Ovary (tissue), 9 donors: ENCODE data around the gene LRRC26. TPM values are rescaled to one million over a fixed set of nuclear protein-coding genes. Genes with fewer than 3 reads are reported as not detected.

ENCODE experiments used
- DNase-seq, 5 donors: peaks; one replicate each; pipeline ENCODE4 v3.0.0-alpha.2; 2019 to 2020
- H3K27ac ChIP-seq, 2 donors: fragments of 200-600 bp; one replicate each; pipeline versions ENCODE4 v1.5.1 to v1.8.0; 2019 to 2022
- H3K27me3 ChIP-seq: fragments of 200-600 bp; one replicate; pipeline ENCODE4 v1.8.0; 2022
- H3K36me3 ChIP-seq: fragments of 200-600 bp; sonication (generic); one replicate; pipeline ENCODE4 v1.5.1; 2019
- H3K4me1 ChIP-seq: one replicate; pipeline ENCODE4 v1.8.1; 2013; ENCODE audit warnings: mild to moderate bottlenecking, moderate library complexity; ENCODE audit not compliant: insufficient read depth
- H3K4me3 ChIP-seq: fragments of 200-600 bp; sonication (generic); one replicate; pipeline ENCODE4 v1.5.1; 2017
- H3K9me3 ChIP-seq, 2 donors: fragments of 200-600 bp in 1 of 2; sonication (generic) in 1 of 2; one replicate each; pipeline versions ENCODE4 v1.5.1 to v1.8.1; 2013 to 2019; ENCODE audit warnings: mild to moderate bottlenecking in 1 of 2, moderate library complexity in 1 of 2
- CTCF ChIP-seq, 3 donors: fragments of 450-650 bp in 2 of 3; fragments of 200-600 bp in 1 of 3; IDR thresholded peaks; one replicate each; pipeline versions ENCODE4 v1.5.1 to v1.8.0; 2016 to 2022; ENCODE audit warnings: antibody characterized with exemption in 3 of 3, mild to moderate bottlenecking in 1 of 3
- EP300 ChIP-seq: sonication (generic); formaldehyde crosslinking; IDR thresholded peaks from one replicate; pipeline ENCODE4 v1.6.1; 2017; ENCODE audit warnings: antibody characterized with exemption
- POLR2A ChIP-seq: fragments of 450-650 bp; IDR thresholded peaks from one replicate; pipeline ENCODE4 v1.6.1; 2017; ENCODE audit warnings: antibody characterized with exemption, mild to moderate bottlenecking, moderate library complexity
- WGBS, 3 donors: extraction: QIAGEN DNeasy Blood & Tissue Kit in 1 of 3; methylation state at CpG; one replicate each; pipeline versions ENCODE4 v1.1.5 to v1.1.7; 2013 to 2017; 5-methylcytosine and 5-hydroxymethylcytosine counted together
- intact Hi-C, 4 donors: fragments of 100-400 bp; cut with DNase I; formaldehyde crosslinking; loops; one replicate each; pipeline versions ENCODE4 v1.11.0 to v1.15.1; 2022 to 2023
- polyA plus RNA-seq, 2 donors: library from polyadenylated mRNA; stranded (reverse); fragments of 200-250 nt in 1 of 2; fragments of 350-450 nt in 1 of 2; fragmentation: Illumina TruSeq in 1 of 2; extraction: RNeasy Lipid Tissue Mini Kit (QIAGEN cat#74804) in 1 of 2; gene quantifications; one replicate each; pipeline ENCODE4 v1.2.3, GENCODE V29; 2013 to 2014
- total RNA-seq, 7 donors: library from RNA; depleted of rRNA in 2 of 7; stranded (reverse); fragments of >200 nt in 2 of 7; fragmentation: NEBNext Ultra II Directional in 3 of 7; extraction: Animal tissue kit (Norgen Biotek cat#: 25700) in 3 of 7; gene quantifications; one replicate each; pipeline versions ENCODE4 v1.1.0 to v1.2.4, GENCODE V29; 2016 to 2023
- donor health status: DM: no; HTN: no; CAD: no; lungs with moderate emphysema.
- donor health status: DM: no; HTN: no; CAD: no.
- donor health status: Bipolar disorder and iron deficiency.
- donor health status: DM: yes; HTN: yes; CAD: no.
- donor health status: DM: no; HTN: no; CAD: no.
- donor health status: DM: yes; HTN: yes; CAD: no.

Gene LRRC26
- total and polyA plus RNA-seq, 9 donors, result 0.23 to 3.0 TPM; not detected in 7

DNA sequence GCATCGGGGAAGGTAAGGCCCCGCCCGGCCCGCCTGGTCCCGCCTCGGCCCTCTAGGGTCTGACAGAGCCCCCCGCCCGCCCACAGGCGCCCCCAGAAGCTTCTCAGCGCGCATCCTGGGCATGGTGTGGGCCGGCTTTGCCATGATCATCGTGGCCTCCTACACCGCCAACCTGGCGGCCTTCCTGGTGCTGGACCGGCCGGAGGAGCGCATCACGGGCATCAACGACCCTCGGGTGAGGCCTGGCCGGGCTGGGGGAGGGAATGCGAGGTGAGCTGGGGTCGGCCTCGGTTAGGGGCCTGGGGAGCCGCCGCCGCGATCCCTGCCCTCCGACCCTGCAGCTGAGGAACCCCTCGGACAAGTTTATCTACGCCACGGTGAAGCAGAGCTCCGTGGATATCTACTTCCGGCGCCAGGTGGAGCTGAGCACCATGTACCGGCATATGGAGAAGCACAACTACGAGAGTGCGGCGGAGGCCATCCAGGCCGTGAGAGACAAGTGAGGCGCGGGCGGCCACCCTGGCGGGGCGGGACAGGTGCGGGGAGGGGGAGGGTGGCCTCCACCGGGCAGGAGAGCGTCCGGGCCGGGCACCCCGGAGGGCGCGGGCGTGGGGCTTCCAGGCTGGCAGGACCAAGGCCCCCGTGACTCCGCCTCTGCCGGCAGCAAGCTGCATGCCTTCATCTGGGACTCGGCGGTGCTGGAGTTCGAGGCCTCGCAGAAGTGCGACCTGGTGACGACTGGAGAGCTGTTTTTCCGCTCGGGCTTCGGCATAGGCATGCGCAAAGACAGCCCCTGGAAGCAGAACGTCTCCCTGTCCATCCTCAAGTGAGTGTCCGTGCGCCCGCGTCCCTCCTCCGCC, 7.1 kb downstream of the LRRC26 start:
- Histone ChIP-seq H3K4me1 (peaks cover 2% of the 10 kb centered on the region), H3K9me3 (no peaks in the 10 kb centered on the region), H3K27ac (no peak overlapping the region), H3K36me3 (no peaks in the 10 kb centered on the region), H3K27me3 (peaks cover 25% of the 10 kb centered on the region), H3K4me3 (no peak overlapping the region)
- TF ChIP-seq EP300 (no peak), CTCF (IDR thresholded peaks at IDR 0.05) (no peak), POLR2A (no peak)
- DNase-seq, result no peak
- intact Hi-C loops, result no loop called here
- WGBS, 3 donors, result 2 to 8% (median 3%) methylated on average over 61 to 74 of the region's 74 CpGs

DNA sequence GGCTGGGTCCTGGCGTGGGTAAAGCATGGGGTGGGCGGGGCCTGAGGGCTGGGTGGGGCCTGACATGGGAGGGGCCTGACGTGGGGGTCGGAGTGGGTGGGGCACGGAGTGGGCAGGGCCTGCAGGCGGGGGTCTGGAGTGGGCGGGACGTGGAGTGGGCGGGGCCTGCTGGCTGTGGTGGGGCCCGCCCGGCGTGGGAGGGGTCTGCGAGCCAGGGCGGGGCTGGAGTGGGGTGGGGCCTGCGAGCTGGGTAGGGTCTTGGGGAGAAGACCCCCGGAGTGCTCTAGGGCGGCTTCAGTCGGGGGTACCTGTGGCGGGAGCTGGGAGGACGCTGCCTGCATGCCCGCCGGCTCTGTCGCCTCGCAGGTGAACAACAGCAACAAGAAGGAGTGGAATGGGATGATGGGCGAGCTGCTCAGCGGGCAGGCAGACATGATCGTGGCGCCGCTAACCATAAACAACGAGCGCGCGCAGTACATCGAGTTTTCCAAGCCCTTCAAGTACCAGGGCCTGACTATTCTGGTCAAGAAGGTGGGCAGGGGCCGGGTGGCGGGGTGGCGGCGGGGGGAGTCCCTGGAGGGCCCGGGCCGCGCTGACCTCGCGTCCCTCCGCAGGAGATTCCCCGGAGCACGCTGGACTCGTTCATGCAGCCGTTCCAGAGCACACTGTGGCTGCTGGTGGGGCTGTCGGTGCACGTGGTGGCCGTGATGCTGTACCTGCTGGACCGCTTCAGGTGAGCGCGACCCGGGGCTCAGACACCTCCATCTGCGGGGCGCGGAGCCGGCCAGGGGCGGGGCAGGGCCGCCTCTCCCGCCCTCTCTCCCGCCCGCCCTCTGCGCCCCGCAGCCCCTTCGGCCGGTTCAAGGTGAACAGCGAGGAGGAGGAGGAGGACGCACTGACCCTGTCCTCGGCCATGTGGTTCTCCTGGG, 8.0 kb downstream of the LRRC26 start:
- Histone ChIP-seq H3K4me1 (peaks cover 2% of the 10 kb centered on the region), H3K9me3 (no peaks in the 10 kb centered on the region), H3K36me3 (no peaks in the 10 kb centered on the region), H3K27me3 (peaks cover 20% of the 10 kb centered on the region), H3K4me3 (no peak overlapping the region), H3K27ac (no peak overlapping the region)
- no peak for TF ChIP-seq POLR2A
- TF ChIP-seq CTCF (IDR thresholded peaks at IDR 0.05), result no peak
- no peak for TF ChIP-seq EP300
- intact Hi-C loops, result no loop called here
- DNase-seq, result no peak
- 1 to 2% (median 2%) methylated on average over 43 to 69 of the region's 71 CpGs for WGBS, 3 donors

DNA sequence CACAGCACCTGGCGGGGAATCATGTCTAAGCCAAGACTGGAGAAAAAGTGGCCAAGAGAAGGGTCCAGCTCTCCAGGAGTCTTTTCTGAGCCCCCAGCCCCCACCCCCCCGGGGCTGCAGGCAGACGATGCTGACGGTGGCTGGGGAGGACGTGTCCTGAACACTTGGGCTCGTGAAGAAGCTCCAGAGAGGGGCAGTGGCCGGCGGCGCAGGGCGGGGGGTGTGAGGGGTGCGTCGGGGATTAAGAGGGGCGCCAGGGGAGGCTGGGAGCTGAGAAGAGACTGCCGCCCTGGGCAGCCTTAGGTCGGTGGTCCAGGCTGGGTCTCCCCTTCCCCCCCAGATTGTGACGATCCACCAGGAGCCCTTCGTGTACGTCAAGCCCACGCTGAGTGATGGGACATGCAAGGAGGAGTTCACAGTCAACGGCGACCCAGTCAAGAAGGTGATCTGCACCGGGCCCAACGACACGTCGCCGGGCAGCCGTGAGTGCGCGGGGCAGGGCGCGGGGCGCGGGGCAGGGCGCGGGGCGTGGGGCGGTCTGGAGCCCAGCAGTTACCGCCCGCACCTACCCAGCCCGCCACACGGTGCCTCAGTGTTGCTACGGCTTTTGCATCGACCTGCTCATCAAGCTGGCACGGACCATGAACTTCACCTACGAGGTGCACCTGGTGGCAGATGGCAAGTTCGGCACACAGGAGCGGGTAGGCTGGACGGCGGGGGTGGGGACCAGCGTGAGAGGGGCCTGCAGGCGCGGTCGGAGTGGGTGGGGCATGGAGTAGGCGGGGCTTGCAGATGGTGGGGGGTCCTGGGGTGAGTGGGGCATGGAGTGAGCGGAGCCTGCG, 8.9 kb downstream of the LRRC26 start:
- Histone ChIP-seq H3K4me3 (no peak overlapping the region), H3K4me1 (peaks cover 6% of the 10 kb centered on the region), H3K9me3 (no peaks in the 10 kb centered on the region), H3K27ac (no peak overlapping the region), H3K36me3 (no peaks in the 10 kb centered on the region), H3K27me3 (peaks cover 13% of the 10 kb centered on the region)
- intact Hi-C loops, result no loop called here
- no peak for TF ChIP-seq CTCF (IDR thresholded peaks at IDR 0.05)
- DNase-seq, result no peak
- WGBS, 3 donors, result 21 to 33% (median 29%) methylated on average over 39 to 56 of the region's 56 CpGs

DNA sequence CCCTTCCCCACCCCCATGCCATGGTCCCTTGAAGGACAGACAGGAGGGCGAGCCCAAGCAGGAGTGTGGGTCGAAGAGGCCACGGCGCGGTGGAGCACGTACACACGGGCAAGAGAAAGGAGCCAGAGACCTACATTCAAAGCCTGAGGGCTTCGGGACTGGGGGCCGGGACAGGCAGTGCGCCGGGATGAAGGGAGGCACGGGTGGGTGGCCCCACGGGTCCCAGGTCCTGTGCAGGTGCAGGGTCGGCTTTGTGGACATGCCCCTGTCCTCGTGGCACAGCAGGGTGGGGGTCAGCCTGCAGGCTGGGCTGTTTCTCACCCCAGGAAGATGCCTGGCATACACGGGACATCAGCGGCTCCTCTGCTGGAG, 9.8 kb downstream of the LRRC26 start:
- 49 to 65% (median 53%) methylated on average over 17 of the region's 17 CpGs for WGBS, 3 donors
- Histone ChIP-seq H3K36me3 (no peaks in the 10 kb centered on the region), H3K4me3 (no peak overlapping the region), H3K27ac (no peak overlapping the region), H3K4me1 (peaks cover 6% of the 10 kb centered on the region), H3K27me3 (peaks cover 8% of the 10 kb centered on the region), H3K9me3 (no peaks in the 10 kb centered on the region)
- no peak for DNase-seq
- intact Hi-C loops, result no loop called here
- TF ChIP-seq EP300 (no peak), CTCF (IDR thresholded peaks at IDR 0.05) (no peak), POLR2A (no peak)
